Astrocyte (in vitro differentiated cells and primary cell): ENCODE data around the gene CCSER2.

Experiments
- EZH2 ChIP-seq: IDR thresholded peaks from 2 replicates; pipeline ENCODE4 v1.6.1; 2012; ENCODE audit warnings: mild to moderate bottlenecking, low read length, inconsistent platforms; ENCODE audit not compliant: insufficient read depth
- TF ChIP-seq, protein P1 (sequence below): IDR thresholded peaks from 2 replicates; pipeline ENCODE4 v1.5.1; 2011; ENCODE audit warnings: low read depth, mild to moderate bottlenecking, inconsistent platforms, low read length, moderate library complexity; ENCODE audit not compliant: insufficient read depth

DNA sequence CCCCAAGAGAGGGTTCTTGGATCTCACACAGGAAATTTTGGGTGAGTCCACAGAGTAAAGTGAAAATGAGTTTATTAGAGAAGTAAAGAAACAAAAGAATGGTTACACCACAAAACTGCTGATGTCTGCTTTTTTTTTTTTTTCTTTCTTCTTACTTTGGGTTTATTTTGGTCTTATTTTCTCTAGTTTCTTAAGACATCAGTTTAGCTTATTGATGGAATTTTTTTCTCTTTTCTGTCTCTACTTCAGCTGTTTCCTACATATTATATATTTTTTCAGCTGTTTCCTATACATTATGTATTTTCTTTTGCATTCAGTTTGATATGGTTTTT, 166.4 kb downstream of the CCSER2 start:
- TF ChIP-seq, protein P1, sequence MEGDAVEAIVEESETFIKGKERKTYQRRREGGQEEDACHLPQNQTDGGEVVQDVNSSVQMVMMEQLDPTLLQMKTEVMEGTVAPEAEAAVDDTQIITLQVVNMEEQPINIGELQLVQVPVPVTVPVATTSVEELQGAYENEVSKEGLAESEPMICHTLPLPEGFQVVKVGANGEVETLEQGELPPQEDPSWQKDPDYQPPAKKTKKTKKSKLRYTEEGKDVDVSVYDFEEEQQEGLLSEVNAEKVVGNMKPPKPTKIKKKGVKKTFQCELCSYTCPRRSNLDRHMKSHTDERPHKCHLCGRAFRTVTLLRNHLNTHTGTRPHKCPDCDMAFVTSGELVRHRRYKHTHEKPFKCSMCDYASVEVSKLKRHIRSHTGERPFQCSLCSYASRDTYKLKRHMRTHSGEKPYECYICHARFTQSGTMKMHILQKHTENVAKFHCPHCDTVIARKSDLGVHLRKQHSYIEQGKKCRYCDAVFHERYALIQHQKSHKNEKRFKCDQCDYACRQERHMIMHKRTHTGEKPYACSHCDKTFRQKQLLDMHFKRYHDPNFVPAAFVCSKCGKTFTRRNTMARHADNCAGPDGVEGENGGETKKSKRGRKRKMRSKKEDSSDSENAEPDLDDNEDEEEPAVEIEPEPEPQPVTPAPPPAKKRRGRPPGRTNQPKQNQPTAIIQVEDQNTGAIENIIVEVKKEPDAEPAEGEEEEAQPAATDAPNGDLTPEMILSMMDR: no peak
- TF ChIP-seq EZH2: no peak
